C4-2B (cell line): Measurements from ENCODE around the gene A1CF.
"Not testable (repeated sequence)": the region's sequence is repeated elsewhere in the genome, so short reads cannot be mapped to it uniquely, and the experiment has no call there.

Experiments
- H3K27ac ChIP-seq: fragments of 450-650 bp; 2 replicates; pipeline ENCODE4 v1.5.1; 2017
- ZFX ChIP-seq: fragments of 450-650 bp; IDR thresholded peaks from 2 replicates; pipeline ENCODE4 v1.6.1; 2017
- TF ChIP-seq, protein P1 (sequence below): fragments of 450-650 bp; conservative IDR thresholded peaks from 2 replicates; pipeline ENCODE4 v1.5.1; 2017; ENCODE audit warnings: mild to moderate bottlenecking

The A1CF gene

DNA sequence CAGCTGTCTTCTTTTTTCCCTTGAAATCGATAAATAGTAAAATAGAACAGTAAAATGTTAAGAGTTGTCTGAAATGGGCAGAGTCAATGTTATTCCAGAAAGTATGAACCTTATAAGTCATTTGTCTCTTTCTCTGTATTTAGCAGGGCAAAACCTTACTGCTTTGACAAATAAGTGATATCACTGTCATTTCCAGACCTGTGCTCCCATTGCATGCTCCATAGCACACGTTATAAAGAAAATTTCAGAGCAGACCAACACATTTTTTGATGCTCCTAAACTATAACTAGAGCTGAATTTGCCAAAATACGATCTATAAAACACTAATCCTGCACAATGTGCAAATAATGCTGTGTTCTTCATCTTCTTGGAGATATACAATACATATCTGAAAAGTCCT, 1.1 kb downstream of the A1CF start:
- no peak overlapping the region for H3K27ac ChIP-seq
- no peak for TF ChIP-seq ZFX
- TF ChIP-seq, protein P1, sequence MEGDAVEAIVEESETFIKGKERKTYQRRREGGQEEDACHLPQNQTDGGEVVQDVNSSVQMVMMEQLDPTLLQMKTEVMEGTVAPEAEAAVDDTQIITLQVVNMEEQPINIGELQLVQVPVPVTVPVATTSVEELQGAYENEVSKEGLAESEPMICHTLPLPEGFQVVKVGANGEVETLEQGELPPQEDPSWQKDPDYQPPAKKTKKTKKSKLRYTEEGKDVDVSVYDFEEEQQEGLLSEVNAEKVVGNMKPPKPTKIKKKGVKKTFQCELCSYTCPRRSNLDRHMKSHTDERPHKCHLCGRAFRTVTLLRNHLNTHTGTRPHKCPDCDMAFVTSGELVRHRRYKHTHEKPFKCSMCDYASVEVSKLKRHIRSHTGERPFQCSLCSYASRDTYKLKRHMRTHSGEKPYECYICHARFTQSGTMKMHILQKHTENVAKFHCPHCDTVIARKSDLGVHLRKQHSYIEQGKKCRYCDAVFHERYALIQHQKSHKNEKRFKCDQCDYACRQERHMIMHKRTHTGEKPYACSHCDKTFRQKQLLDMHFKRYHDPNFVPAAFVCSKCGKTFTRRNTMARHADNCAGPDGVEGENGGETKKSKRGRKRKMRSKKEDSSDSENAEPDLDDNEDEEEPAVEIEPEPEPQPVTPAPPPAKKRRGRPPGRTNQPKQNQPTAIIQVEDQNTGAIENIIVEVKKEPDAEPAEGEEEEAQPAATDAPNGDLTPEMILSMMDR = no peak

DNA sequence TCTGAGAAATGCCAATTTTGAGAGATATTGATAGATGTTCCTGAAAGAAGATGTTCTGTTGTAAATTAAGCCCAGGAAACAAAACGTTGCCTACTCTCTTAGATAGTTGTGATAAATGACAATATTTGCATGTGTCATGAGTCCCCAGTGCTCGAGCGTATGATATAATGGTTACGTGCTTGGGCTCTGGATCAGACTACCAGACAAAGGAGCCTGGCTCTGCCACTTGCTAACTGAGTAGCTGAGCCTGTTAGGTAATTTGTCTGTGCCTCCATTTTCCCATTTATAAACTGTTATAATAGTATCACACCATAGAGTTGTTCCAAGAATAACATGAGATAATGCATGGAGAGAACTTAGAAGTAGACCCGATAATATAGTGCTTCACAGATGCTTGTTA, 1.8 kb downstream of the A1CF start:
- TF ChIP-seq, protein P1 = no peak
- no peak for TF ChIP-seq ZFX
- no peak overlapping the region for H3K27ac ChIP-seq

DNA sequence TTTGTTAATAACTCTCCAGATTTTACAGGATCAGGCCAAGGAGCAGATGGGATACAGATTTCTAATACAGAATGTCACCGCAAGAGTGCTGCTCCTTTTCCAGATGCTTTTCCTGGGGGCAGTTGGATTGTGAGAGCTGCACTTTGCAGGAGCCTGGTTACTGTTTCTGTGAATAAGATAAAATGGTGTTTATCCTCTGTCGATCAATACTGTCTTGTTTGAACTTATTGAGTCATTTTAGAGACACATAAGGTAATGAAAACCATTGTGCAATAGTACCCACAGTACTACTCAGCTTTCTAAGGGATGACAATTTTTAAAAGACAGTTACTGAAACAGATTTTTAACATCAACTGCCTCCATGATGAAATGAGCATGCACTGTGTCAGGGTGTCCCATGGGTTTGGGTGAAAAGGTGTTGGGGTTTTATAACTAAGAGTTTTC, 2.9 kb downstream of the A1CF start:
- no peak overlapping the region for H3K27ac ChIP-seq
- TF ChIP-seq ZFX = no peak
- TF ChIP-seq, protein P1 = no peak

DNA sequence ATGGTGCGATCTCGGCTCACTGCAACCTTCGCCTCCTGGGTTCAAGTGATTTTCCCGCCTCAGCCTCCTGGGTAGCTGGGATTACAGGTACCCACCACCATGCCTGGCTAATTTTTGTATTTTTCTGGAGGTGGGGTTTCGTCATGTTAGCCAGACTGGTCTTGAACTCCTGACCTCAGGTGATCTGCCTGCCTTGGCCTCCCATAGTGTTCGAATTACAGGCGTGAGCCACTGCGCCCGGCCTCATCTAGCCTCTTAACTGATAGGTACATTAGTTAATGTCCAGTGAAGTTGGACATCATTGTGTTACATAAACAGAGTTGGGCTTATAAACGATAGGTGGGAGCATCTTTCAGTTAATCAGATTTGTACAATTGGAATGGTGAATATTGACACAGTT, 4.4 kb downstream of the A1CF start:
- H3K27ac ChIP-seq = not testable (repeated sequence)

DNA sequence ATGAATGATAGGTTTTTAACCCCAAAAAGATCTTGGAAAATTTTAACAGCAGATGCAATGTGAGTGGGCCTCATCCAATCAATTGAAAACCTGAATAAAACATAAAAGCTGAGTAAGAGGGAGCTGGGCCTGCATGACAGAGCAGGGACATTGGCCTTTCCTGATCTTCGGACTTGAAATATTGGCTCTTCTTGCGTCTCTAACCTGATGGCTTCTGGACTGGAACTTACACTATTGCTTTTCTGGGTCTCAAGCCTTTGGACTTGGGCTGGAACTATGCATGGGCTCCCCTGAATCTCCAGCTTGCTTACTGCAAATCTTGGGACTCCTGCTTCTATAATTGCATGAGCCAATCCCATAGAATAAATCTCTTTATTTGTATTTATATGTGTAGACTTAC, 9.0 kb downstream of the A1CF start:
- no peak overlapping the region for H3K27ac ChIP-seq
- TF ChIP-seq, protein P1 = no peak
- TF ChIP-seq ZFX = no peak

DNA sequence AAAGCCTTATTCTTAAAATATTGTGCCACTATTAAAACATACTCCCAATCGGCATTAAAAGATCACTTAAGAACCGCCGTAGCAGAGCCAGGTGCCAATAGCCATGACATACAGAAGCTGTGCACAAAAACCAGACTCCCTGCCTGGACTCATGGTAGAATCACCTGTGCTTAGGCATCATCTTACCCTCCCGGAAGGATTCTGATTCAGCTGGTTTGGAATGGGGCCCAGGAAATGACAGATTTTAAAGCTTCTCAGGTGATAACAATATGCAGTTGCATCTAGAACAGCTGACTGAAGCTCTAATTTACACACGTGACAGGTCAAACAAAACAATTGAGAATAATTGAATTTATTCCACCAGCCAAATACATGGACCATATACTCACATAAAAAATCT, 10.7 kb downstream of the A1CF start:
- TF ChIP-seq, protein P1 = no peak
- TF ChIP-seq ZFX = no peak
- H3K27ac ChIP-seq = no peak overlapping the region

DNA sequence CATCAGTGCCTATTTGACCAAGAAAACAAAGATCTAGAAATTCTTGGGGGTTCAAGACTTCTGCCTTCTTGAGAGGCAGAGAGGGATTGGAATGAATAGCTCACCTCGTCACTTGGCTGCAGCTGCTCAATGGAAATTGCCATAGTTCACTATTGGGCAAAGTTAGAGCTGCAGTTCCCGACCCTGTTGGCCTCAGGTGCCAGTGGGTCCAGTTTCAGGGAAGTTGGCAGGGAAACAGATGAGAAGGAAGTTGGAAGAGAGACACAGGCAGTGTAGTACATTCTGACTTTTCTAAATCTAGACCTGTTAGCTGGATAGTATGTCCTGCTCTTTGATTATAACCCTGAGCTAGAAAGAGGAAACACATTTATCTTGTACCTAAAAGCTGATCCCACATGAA, 19.1 kb downstream of the A1CF start:
- no peak for TF ChIP-seq ZFX
- TF ChIP-seq, protein P1 = no peak
- H3K27ac ChIP-seq = no peak overlapping the region

DNA sequence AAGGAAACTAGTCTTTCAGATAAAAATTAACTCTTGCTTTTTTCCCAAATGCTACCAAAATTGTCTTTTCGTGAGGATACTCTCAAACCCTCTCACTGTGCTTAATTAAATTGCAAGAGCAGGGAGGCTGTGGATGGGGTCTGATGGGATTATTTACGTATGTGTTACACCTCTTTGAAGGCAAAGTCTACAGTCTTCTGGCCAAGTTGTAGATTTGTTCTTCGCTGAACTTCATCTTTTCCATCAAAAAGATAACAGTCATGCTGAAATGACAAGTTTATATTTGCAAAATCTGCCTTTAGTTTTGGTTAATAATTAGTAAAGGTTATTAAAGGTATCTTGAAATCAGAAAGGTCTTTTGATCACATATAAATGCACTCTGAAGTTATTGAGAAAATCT, 22.7 kb downstream of the A1CF start:
- H3K27ac ChIP-seq = no peak overlapping the region
- TF ChIP-seq, protein P1 = no peak
- TF ChIP-seq ZFX = no peak
